GM19467 (cell line): Measurements from ENCODE around the gene CDH4.

Experiments
- ATAC-seq: cut with Tn5 transposase; IDR thresholded peaks from one replicate; pipeline ENCODE4 v1.9.1; 2021; ENCODE audit warnings: mild to moderate bottlenecking, moderate library complexity; ENCODE audit not compliant: unreplicated experiment

CDH4 gene

DNA sequence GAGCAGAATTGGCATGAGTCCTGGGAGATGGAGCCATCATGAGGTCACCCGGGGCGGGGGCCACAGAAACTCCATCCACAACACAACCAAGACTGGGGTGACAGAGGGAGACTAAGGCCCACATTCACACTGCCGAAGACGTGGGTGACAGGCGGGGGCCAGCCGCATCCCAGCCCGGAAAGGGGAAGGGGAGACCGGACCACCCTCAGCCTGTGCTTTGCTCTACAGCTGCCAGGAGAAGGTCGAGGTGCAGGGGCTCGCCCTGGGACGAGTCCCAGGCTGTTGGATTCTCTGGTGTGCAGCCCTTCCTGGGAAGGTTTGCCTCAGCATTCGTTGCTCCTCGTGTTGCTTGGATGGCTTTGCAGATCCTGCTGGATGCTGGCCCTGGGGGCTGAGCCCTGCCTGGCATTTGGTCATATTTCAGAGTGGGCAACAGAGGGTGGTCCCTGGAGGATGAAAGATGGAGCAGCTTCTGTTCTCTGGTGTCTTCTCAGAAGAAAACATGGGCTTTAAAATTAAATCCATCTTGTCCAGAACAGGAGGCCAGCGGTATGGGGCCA, 484.8 kb downstream of the CDH4 start:
- ATAC-seq: no peak

DNA sequence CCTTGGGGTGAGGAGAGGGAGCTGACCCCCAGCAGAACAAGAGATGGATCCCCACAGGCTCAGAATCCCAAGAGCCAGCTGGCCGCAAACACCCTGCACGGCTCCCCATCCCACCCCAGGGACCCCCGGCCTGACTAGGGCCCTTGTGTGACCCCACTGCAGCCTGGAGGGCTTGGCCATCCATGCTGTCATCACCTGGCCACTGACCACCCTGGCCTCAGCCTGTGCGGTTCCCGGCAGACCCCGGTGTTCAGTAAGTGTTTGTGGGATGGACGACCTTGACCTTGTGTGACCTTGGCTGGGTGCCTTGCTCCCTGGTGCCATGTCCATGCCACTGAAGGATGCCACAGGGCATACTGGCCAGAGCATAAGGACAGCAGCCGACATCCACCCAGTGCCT, 485.3 kb downstream of the CDH4 start:
- ATAC-seq: no peak

DNA sequence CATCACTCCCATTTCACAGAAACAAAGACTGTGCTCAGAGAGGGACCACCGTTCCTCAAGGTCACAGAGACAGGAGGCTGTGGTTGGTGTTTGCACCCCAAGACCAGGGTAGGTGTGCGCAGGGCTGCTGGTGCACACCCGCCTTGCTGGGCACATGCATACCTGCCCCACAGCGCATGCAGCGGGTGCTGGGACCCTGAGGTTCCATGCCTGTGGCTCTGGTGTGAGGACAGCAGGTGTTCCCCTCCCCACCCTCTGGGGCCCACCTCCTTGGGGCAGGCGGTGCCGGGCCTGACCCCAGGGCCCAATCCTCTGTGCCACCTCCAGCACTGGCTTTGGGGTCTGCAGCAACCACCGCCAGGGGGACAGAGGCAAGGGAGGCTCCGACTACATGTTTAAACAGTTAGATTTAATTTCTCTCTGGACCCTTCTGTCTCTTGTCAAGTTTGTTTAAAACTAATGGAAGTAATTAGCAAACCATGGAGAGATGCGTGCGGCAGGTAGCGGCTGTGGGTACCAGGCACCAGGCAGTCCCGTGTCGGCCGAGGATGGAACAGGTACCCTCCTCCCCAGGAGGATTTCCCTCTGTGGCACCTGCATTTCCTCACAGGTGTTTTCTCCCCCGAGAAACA, 485.9 kb downstream of the CDH4 start:
- no peak for ATAC-seq

DNA sequence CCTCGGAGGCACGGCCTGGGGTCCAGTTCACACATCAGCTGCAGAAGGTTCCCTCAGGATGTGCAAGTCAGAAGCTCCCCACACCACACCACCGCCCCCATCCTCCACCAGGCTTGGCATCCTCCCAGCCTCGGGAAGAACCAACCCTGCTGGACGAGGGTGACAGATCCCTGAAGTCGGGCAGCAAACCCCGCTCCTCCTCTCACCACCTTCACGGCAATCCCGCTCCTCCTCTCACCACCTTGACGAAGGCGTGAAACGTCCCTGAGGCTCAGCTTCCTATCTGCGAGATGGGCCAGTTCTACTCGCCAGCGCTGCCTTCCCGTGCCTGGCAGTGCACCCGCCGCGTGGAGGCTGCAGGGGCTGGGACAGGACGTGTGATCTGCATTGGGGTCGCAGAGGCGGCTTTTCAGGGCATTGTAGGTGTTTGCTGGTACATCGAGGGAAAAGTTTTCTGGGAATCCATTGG, 486.6 kb downstream of the CDH4 start:
- no peak for ATAC-seq

DNA sequence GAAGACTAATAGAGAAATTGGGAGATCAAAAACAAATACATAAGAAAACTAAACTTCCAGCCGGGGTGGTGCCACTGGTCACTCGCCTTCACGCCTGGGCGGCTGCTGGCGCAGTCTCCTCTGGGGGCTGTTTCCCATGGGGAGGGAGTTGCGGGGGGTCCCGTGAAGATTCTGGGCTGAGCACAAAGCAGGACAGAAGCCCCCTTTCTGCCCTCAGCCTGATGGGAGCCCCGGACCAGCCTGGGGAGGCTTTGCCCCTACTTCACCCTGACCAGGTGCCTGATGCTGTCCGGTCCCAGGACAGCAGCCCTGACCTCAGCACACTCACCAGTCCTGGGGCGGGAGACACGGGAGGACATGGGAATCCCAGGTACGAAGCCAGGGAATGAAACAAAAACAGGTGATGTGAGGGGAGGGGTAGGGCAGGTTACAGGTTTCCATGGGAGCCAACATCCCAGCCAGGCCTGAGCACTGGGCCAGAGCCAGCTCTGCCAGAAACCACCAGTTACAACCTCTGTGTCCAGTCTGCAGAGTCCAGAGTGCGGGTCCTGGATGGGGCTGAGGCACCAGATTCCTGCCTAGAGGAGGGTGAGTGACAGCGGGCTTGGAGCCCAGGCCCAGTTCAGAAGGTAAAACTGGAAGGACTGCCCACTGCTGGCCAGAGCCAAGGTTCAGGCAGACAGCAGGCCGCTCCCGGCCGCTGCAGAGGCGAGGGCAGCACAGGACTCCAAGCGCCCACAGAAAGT, 487.2 kb downstream of the CDH4 start:
- no peak for ATAC-seq

DNA sequence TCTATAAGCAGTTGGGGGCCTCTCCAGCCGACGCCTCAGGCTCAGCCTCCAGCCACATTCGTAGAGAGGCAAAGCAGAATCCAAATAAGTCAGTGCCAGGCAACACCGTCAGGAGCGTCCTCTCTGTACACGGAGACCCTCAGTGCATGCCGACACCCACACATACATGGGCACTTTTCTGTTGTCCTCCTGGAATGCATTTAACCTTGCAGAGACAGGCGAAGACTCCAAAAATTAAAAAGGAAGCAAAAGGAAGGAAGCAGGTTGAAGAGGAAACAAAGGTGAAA, 487.7 kb downstream of the CDH4 start:
- ATAC-seq: no peak

DNA sequence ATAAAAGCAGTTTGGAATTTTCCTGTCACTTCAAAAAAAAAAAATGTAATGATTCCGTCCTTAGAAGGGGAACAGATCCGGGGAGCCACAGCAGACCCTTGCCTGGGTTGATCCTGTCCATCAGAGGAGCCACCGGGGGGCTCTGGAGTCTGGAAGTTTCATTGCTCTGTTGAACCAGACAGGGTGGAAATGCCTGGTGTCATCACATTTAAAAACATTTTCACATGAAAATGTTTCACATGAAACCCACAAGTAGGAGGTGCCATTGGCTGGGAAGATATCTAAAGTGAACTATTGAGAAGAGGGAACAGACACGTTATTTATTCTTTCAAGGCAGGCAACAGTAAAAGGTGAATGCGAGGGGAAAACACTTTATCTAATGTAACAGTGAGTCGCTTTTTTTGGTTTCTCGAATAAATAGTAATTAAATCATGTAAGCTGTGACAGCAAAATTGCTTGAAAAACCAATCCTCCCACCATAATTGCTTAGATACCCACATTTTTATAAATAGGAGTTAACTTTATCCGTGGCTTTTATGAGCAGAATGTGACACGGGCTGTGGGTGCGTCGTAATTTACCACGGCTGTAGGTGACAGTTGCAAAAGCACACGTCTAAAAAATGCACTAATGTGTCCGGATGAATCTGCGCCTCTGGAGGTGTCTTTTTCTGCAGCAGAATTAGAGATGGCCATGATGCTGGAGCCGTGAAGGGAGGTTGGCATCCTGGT, 490.2 kb downstream of the CDH4 start:
- no peak for ATAC-seq

DNA sequence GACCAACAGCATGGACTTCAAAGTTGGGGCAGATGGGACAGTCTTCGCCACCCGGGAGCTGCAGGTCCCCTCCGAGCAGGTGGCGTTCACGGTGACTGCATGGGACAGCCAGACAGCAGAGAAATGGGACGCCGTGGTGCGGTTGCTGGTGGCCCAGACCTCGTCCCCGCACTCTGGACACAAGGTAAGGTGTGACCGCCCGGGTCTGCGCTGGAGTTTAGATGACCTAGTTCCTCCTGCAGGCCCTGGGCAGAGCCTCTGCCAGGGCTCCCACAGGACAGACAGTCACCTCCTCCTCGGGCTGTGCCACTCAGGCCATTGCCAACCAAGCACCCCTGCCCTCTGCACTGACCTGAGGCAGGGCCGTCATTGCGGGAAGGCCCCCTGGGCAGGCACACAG, 491.5 kb downstream of the CDH4 start:
- ATAC-seq: no peak

DNA sequence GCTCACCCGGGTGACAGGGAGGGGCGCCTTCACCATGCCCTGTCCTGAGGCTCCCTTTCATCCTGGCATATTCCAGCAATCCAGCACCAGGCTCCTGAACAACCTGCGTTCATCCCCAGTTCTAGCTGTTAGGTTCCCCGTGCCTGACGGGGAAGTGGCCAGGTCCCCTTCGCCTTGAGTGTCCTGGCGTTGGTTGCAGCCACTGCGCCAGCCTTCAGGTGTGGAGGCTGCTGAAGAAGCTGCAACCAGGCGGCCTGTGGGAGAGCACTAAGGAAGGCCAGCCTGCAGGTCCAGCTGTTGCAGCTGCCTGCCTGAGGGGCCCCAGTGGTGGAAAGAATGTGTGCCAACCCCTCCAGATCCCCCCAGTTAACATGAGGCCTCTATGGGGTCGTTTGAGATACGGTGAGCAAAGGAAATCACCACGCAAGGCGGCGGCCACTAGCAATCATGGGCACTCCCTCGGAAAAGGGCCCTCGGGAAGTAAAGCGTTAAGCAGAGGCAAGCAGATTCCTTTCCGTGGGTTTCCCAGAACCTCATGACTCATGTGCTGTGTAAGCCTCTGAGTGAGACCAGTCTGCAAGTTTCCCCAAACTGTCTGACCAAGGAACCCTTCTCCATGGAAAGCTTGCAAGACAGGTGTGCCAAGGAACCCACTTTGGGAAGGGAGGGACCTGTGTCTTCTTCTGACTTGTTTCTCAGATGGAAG, 492.8 kb downstream of the CDH4 start:
- ATAC-seq: no peak

DNA sequence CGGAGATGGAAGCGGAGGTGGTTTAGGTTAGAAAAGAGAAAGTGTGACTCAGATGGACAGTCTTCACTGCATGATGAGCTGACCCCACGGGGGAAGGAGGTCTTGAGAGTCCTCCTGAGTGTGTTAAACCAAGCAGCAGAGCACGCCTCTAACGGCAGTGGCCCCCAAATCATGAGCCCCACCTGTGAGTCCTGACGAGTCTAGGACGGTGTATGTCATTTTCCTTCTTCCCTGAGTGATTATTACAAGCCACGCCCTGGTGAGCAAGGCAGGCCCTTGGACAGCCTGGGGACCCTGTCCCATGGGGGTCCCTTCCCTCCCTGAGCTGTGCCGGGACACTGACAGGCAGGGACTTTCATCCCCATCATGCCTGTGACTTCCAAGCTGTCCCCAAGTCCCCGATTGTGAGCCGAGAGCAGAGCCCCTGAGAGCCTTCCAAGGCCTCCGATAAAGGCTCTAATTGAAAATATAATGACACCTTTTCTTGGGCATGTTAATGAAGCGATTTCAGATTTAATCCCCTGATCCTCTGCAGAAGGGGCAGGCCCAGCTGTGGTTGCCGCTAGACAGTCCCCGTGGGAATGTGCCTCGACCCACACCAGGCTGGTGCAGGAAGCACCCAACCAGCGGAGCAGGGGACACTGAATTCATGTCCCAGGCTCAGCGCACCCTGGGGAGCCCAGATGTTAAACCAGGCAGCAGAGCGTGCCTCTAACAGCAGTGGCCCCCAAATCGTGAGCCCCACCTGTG, 493.5 kb downstream of the CDH4 start:
- no peak for ATAC-seq

DNA sequence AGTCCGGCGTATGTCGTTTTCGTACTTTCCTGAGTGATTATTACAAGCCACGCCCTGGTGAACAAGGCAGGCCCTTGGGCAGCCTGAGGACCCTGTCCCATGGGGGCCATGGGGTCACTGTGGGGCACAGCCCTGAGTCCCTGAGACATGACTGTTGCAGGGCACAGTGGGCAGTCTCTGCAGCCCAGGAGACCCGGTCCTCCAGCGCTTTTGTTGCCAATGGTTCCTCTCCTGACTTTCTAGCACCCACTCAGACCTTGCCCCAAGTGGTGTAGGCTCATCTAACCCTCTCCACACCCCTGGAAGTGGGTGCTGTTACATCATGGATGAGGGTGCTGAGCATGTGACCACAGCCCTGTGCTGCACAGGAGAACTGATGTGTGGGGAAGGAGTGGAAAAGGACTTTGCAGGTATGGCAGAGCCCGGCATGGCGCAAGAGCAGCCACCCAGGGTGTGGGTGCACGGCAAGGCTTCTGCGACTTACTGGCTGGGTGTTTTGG, 494.1 kb downstream of the CDH4 start:
- no peak for ATAC-seq

DNA sequence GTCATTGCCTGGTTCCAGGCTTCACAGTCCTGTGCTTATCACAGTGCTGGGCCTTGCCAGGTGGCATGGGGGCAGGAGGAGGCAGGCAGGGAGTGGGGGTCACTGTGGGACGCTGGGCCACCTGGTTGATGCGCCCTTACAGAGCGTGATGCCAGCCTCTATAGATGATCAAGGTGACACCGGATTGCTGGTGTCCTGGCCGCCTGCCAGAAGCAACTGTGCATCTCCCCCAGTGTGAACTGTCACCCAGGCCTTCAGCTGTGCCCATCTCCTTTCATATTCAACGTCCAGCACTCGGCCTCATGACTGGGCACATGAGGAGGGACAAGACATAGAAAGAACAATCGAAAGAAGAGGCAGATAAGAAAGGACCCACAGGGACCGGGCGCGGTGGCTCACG, 494.7 kb downstream of the CDH4 start:
- ATAC-seq: no peak

DNA sequence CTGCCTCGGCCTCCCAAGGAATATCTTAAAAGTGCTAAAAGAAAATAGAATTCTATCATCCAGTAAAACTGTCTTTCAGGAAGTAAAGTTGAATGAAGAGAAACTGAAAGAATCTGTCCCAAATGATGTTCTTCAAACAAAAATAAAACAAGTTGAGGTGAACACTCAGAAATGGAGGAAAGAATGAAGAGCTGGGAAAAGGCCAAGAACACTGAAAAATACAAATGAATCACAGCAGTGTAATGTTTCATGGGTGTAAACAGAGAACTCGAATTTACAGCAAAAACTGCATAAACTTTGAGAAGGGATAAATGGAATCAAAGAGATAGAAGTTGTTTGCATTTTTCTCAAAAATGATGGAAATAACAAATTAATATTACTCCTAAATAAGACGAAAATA, 496.3 kb downstream of the CDH4 start:
- no peak for ATAC-seq

DNA sequence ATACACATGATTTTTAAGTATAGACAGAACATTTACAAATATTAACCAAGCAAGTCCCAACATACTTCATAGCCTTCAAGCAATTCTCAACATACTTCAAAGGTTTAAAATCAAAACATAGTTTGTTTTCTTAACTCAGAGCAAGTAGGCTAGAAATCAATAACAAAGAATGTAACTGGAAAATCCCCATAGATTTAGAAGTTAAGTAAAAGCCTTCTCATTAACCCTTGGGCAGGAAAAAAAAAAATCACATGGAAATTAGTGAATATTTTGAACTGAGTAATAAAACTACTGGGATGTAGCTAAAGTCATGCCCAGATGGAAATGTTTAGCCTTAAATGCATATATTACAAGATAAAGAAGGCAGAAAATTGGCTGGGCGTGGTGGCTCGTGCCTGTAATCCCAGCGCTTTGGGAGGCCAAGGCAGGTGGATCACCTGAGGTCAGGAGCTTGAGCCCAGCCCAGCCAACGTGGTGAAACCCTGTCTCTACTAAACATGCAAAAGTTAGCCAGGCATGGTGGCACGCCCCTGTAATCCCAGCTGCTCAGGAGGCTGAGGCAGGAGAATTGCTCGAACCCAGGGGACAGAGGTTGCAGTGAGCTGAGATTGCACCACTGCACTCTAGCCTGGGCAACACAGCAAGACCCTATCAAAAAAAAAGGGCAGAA, 497.5 kb downstream of the CDH4 start:
- ATAC-seq: no peak

DNA sequence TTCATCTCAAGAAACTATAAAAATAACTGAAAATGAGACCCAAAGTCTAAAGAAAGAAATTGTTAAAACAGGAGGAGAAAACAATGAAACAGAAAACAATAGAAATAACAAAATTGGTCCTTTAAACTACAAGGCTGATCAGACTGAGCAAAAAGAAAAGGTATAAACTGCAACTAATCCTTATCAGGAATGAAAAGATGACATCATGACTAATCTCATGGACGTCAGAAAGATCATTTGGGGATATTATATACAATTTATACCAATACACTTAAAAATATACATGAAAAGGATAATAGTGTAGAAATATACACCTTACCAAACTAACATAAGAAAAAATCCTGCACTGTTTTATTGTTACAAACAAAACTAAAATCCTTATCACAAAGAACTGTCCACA, 498.0 kb downstream of the CDH4 start:
- no peak for ATAC-seq

DNA sequence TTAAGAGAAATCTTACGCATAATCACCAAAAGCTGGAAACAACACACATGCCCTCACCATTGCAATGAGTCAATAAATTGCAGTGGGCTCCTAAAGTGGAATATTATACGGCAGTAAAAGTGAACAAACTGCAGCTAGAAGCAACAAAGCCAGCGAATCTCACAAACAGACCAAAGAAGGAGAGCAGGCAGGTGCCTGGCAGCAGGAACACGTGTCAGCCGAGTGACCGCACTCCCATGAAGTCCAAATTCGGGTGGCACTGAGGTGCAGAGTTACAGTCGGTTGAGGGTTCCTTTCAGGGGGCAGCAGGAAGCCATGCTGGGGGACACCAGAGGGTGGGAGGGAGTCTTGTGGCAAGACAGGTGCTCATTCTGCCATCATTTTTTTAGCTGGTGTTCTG, 500.5 kb downstream of the CDH4 start:
- ATAC-seq: no peak

DNA sequence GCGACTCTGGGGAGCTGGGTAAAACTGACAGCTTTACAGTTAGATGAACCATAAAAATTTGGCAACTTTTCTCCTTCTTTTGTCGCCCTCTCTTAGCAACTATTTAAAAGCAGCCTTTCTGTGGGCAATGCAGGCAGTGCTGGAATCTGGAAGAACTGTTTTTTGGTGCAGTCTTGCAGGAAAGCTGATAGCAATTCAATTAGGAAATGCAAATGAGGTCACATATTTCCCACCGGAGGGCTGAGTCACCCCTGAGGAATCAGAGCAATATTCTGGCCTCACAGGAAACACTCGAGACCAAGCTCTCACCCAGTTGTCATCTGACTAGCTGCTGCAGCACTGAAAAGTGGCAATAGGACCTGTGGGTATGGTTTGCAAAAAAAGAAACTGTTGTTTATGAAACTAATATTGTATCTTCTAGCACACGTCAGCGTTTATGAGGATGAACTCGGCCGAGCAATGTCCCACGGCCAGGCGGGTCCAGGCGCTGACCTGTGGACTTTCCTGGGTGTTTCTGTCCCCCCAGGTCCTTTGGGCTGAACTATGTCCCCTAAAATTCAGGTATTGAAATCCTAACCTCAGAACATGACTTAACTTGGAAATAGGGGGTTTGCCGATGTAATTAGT, 501.4 kb downstream of the CDH4 start:
- ATAC-seq: no peak

DNA sequence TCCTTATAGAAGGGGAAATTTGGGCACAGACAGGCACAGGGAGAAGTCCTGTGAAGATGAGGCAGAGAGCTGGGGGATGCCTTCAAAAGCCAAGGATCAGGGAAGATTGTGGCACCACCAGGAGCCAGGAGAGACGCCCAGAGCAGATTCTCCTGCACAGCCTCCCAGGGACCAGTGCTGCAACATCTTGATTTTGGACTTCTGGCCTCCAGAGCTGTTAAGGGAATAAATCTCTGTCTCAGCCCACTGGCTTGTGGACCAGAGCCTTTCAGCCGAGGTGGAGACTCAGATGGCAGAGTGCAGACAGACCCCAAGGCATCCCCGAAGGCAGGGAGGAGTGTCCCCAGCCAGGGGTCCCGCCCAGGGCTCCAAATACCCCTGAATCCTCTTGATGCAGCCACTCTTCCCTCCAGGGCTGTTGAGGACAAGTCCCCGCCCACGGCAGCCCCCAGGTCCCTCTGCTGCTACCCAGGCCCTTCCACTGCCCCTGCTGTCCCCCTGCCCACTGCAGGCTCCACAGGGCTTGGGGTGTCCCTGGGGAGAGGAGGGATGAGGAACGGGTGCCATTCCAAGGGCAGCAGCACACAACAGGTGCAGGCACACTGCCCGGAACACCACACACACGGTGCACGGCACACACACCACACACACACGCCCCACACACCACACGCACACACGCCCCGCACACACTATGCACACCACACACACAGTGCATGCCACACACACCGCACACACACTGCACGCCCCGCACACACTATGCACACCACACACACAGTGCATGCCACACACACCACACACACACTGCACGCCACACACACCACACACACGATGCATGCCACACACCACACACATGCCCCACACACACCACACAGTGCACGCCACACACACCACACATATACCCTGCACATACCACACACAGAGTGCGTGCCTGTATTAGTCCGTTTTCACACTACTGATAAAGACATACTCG, 502.2 kb downstream of the CDH4 start:
- no peak for ATAC-seq
